Prostate gland (tissue), 2 donors: ENCODE measurements around the gene PALM3. TPM values are rescaled to one million over a fixed set of nuclear protein-coding genes. Genes with fewer than 3 reads are reported as not detected.
"Not testable (repeated sequence)": the region's sequence is repeated elsewhere in the genome, so short reads cannot be mapped to it uniquely, and the experiment has no call there.

ENCODE experiments used
- DNase-seq: peaks from one replicate; pipeline ENCODE4 v3.0.0-alpha.2; 2019; ENCODE audit warnings: low spot score
- H3K27ac ChIP-seq, 2 donors: fragments of 200-600 bp; sonication (generic); 2 replicates each; pipeline ENCODE4 v1.5.1; 2017 to 2019
- H3K27me3 ChIP-seq: fragments of 200-600 bp; sonication (generic); replicated peaks from 2 replicates; pipeline ENCODE4 v1.5.1; 2019; ENCODE audit not compliant: insufficient read depth
- H3K36me3 ChIP-seq, 2 donors: fragments of 200-600 bp; sonication (generic); 1 replicate in 1 of 2; 2 replicates in 1 of 2; pipeline versions ENCODE4 v1.5.1 to v1.8.1; 2017 to 2019
- H3K4me1 ChIP-seq: fragments of 200-600 bp; sonication (generic); replicated peaks from 2 replicates; pipeline ENCODE4 v1.5.1; 2019
- H3K4me3 ChIP-seq, 2 donors: fragments of 200-600 bp; sonication (generic); 2 replicates each; pipeline ENCODE4 v1.5.1; 2017 to 2019
- H3K9me3 ChIP-seq: fragments of 200-600 bp; sonication (generic); 2 replicates; pipeline ENCODE4 v1.5.1; 2017
- POLR2A ChIP-seq: fragments of 450-650 bp; IDR thresholded peaks from one replicate; pipeline ENCODE4 v1.6.1; 2016; ENCODE audit warnings: antibody characterized with exemption, mild to moderate bottlenecking
- POLR2AphosphoS5 ChIP-seq: sonication (generic); formaldehyde crosslinking; IDR thresholded peaks from one replicate; pipeline ENCODE4 v1.6.1; 2017; ENCODE audit warnings: antibody characterized with exemption
- WGBS: methylation state at CpG from one replicate; pipeline ENCODE4 v1.1.5; 2018; 5-methylcytosine and 5-hydroxymethylcytosine counted together
- intact Hi-C: fragments of 100-400 bp; cut with DNase I; formaldehyde crosslinking; loops from one replicate; pipeline ENCODE4 v1.14.2; 2022
- total RNA-seq, 2 donors: library from RNA; depleted of rRNA; stranded (reverse); fragments of >200 nt; gene quantifications; one replicate each; pipeline ENCODE4 v1.1.0, GENCODE V29; 2016
- TF ChIP-seq, protein P1 (sequence below), 4 experiments: fragments of 200-600 bp in 2 of 4; fragments of 450-650 bp in 2 of 4; sonication (generic) in 2 of 4; IDR thresholded peaks; 1 replicate in 3 of 4; 2 replicates in 1 of 4; pipeline ENCODE4 v1.5.1; 2016 to 2019; ENCODE audit warnings: antibody characterized with exemption in 4 of 4, mild to moderate bottlenecking in 2 of 4, moderate library complexity in 2 of 4

PALM3 gene
- total RNA-seq, 2 donors from 2014 or later = 1.8 to 16.1 TPM

DNA sequence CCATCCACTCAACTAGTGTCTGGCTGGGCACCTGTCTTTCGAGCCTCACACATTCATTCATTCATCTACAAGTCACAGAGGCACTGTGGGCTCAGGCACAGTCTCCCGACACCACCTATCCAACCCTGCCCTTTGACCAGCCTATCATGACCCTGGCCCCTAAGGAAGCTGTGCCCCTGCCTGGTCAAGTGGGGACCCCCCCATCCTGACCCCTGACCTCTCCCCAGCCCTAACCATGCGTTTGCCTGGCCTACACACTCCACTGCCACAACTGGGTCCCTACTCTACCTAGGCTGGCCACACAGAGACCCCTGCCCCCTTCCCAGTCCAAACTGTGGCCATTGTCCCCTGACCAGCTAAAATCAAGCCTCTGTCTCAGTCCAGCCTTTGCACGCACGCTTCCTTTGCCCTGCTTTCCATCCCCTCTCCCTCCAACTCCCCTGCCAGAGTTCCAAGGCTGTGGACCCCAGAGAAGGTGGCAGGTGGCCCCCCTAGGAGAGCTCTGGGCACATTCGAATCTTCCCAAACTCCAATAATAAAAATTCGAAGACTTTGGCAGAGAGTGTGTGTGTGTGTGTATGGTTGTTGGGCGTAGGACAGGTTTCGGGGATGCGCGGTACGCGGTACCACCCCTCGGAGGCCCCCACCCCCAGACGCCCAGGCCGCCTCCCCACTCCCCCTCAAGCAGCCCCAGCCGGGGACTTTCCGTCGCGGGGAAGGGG, 30.7 kb downstream of the PALM3 start:
- Histone ChIP-seq H3K9me3 (no peaks in the 10 kb centered on the region), H3K27ac (peak overlapping the region; percentile 45 to 52), H3K4me3 (peak overlapping the region; percentile 40 to 49), H3K36me3 (no peaks in the 10 kb centered on the region), H3K4me1 (no peaks in the 10 kb centered on the region), H3K27me3 (no peaks in the 10 kb centered on the region)
- DNase-seq = no peak
- intact Hi-C loops = no loop called here
- TF ChIP-seq, protein P1, sequence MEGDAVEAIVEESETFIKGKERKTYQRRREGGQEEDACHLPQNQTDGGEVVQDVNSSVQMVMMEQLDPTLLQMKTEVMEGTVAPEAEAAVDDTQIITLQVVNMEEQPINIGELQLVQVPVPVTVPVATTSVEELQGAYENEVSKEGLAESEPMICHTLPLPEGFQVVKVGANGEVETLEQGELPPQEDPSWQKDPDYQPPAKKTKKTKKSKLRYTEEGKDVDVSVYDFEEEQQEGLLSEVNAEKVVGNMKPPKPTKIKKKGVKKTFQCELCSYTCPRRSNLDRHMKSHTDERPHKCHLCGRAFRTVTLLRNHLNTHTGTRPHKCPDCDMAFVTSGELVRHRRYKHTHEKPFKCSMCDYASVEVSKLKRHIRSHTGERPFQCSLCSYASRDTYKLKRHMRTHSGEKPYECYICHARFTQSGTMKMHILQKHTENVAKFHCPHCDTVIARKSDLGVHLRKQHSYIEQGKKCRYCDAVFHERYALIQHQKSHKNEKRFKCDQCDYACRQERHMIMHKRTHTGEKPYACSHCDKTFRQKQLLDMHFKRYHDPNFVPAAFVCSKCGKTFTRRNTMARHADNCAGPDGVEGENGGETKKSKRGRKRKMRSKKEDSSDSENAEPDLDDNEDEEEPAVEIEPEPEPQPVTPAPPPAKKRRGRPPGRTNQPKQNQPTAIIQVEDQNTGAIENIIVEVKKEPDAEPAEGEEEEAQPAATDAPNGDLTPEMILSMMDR (IDR thresholded peaks at IDR 0.05) = no peak
- no peak for TF ChIP-seq POLR2AphosphoS5
- TF ChIP-seq POLR2A = no peak
- 22% methylated on average over 20 of the region's 20 CpGs for WGBS

DNA sequence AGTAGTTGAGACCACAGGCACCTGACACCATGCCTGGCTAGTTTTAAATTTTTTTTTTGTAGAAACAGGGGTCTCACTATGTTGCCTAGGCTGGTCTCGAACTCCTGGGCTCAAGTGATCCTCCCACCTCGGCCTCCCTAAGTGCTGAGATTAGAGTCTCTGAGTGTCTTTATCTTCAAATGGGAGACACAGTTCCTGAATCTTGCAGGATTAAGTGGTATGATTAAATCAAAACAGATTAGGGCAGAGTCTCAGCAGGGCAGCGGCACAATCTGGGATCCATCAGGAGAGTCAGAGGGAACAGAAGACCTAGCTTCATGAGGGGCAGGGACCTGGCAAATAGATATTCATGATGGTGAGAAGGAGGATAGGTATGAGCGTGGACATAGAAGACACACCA, 33.0 kb downstream of the PALM3 start:
- intact Hi-C loops = no loop called here
- Histone ChIP-seq H3K9me3 (no peaks in the 10 kb centered on the region), H3K4me1 (no peaks in the 10 kb centered on the region), H3K4me3 (no peak overlapping the region), H3K27me3 (no peaks in the 10 kb centered on the region), H3K36me3 (no peaks in the 10 kb centered on the region), H3K27ac (no peak overlapping the region)
- no peak for DNase-seq
- TF ChIP-seq, protein P1 (IDR thresholded peaks at IDR 0.05) = no peak
- TF ChIP-seq POLR2AphosphoS5 = no peak
- no peak for TF ChIP-seq POLR2A
- WGBS = 73% methylated on average over 4 of the region's 4 CpGs

DNA sequence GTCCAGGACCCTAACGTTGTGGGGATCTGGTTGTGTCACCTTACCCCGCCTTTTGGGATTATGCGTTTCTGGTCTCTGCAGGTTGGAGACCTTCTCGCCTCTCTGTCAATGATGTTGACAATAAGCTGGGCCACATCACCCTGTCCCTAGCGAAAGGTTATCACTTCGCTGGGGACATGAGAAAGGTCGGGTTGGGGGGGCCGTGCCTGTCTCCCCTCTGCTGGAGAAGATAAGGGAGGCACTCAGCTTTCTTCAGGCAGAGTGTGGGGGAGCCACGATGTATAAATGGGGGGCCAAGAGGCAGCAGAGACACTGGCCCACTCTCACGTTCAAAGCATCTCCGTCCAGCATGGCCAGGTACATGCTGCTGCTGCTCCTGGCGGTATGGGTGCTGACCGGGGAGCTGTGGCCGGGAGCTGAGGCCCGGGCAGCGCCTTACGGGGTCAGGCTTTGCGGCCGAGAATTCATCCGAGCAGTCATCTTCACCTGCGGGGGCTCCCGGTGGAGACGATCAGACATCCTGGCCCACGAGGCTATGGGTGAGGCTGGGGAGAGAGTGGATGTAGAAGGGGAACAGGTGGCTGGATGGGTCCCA, 33.9 kb downstream of the PALM3 start, which contains the start of gene RLN3:
Gene RLN3, plus strand, starts transcription at position 293 of the 595 bp plus-strand sequence. Its CDS starts 57 bp downstream, at position 350.
- no peaks in the 10 kb centered on the region for H3K36me3 ChIP-seq
- DNase-seq = no peak
- no peak within 1 kb of the TSS for H3K27ac ChIP-seq
- H3K4me1 ChIP-seq = no peaks in the 10 kb centered on the region
- intact Hi-C loops = no loop called here
- no peaks in the 10 kb centered on the region for H3K27me3 ChIP-seq
- no peak within 1 kb of the TSS for H3K4me3 ChIP-seq
- WGBS = 73% methylated on average over 24 of the region's 24 CpGs
- H3K9me3 ChIP-seq = no peaks in the 10 kb centered on the region
- TF ChIP-seq POLR2AphosphoS5 = no peak
- TF ChIP-seq POLR2A = no peak
- TF ChIP-seq, protein P1 (IDR thresholded peaks at IDR 0.05) = no peak

DNA sequence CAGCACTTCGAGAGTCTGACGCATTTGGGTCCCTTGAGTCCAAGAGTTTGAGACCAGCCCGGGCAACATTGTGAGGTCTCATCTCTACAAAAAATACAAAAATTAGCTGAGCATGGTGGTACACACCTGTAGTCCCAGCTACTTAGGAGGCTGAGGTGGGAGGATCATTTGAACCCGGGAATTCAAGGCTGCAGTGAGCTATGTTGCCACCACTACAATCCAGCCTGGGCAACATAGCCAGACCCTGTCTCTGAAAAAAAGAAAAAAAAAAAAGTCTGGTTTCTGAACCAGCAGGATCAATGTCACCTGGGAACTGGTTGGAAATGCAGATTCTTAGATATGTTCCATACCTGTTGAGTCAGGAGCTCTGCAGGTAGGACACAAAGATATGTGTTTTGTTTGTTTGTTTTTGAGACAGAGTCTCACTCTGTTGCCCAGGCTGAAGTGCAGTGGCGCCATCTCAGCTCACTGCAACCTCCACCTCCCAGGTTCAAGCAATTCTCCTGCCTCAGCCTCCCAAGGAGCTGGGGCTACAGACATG, 35.2 kb downstream of the PALM3 start:
- H3K27ac ChIP-seq, H3K36me3 ChIP-seq, H3K4me1 ChIP-seq, H3K27me3 ChIP-seq, H3K4me3 ChIP-seq, H3K9me3 ChIP-seq, intact Hi-C loops, DNase-seq: not testable (repeated sequence)
- 96% methylated on average over 5 of the region's 5 CpGs for WGBS

DNA sequence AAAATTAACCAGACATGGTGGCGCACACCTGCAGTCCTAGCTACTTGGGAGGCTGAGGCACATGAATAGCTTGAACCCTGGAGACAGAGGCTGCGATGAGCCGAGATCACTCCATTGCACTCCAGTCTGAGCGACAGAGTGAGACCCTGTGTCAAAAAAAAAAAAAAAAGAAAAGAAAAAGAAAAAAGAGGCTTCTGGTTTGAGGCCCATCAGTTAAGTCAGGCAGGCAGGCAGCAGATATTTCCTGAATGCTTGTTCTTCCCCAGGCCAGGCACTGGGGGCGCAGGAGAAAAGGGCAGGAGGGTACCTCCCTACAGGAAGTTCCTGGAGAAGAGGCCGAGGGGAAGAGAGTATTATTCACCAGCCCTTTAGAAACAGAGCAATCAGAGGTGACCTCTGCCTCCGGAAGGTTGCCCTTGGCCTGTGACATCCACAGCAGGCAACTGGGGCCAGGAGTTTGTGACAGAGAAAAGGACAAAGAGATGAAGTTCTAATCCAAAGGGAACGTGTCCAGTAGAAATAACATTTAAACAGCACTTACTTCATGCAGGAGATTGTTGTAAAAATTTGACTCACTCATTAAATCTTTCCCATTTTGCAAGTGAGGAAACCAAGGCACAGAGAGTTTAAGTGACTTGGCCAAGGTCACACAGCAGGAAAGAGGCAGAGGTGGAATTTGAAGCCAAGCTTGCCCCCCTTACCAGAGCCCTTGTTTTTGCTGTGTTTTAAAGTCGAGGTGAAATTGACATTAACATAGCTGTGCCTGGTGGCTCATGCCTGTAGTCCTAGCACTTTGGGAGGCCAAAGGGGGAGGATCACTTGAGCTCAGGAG, 38.3 kb downstream of the PALM3 start:
- 58% methylated on average over 9 of the region's 9 CpGs for WGBS
- no peak for DNase-seq
- no peaks in the 10 kb centered on the region for H3K36me3 ChIP-seq
- no peak overlapping the region for H3K27ac ChIP-seq
- H3K4me3 ChIP-seq = no peak overlapping the region
- H3K9me3 ChIP-seq = no peaks in the 10 kb centered on the region
- H3K4me1 ChIP-seq = no peaks in the 10 kb centered on the region
- no peak for TF ChIP-seq POLR2A
- TF ChIP-seq, protein P1 (IDR thresholded peaks at IDR 0.05) = peak in 1 of 4 experiments; percentile 50
- no peaks in the 10 kb centered on the region for H3K27me3 ChIP-seq
- intact Hi-C loops = no loop called here
